ENCODE results near the gene SLC35F4.

SLC35F4 gene

DNA sequence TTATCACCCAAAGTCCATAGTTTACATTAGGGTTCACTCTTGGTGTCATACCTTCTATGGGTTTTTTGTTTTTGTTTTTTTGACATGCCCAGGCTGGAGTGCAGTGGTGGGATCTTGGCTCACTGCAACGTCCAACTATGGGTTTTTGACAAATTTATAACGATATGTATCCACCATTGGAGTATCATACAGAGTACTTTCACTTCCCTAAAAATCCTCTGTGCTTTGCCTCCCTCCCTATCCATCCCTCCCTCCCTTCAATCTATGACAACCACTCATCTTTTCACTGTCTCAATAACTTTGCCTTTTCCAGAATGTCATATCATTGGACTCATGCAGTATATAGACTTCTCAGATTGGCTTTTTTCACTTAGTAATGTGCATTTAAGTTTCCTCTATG lies 233.2 kb downstream of the SLC35F4 start:
- Histone ChIP-seq H3K4me1 (ENCODE audit: control insufficient read depth in 1 of 2, insufficient read depth in 1 of 2, low read depth in 1 of 2, low read length in 1 of 2) (no peaks in the 10 kb centered on the region), H3K27me3 (no peaks in the 10 kb centered on the region), H3K9me3 (no peaks in the 10 kb centered on the region), H3K4me3 (ENCODE audit: low read depth in 1 of 2, low read length in 1 of 2) (no peak overlapping the region), H3K27ac (no peak overlapping the region), H3K36me3 (no peaks in the 10 kb centered on the region)
- TF ChIP-seq, protein P1, sequence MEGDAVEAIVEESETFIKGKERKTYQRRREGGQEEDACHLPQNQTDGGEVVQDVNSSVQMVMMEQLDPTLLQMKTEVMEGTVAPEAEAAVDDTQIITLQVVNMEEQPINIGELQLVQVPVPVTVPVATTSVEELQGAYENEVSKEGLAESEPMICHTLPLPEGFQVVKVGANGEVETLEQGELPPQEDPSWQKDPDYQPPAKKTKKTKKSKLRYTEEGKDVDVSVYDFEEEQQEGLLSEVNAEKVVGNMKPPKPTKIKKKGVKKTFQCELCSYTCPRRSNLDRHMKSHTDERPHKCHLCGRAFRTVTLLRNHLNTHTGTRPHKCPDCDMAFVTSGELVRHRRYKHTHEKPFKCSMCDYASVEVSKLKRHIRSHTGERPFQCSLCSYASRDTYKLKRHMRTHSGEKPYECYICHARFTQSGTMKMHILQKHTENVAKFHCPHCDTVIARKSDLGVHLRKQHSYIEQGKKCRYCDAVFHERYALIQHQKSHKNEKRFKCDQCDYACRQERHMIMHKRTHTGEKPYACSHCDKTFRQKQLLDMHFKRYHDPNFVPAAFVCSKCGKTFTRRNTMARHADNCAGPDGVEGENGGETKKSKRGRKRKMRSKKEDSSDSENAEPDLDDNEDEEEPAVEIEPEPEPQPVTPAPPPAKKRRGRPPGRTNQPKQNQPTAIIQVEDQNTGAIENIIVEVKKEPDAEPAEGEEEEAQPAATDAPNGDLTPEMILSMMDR (IDR thresholded peaks at IDR 0.05): no peak

DNA sequence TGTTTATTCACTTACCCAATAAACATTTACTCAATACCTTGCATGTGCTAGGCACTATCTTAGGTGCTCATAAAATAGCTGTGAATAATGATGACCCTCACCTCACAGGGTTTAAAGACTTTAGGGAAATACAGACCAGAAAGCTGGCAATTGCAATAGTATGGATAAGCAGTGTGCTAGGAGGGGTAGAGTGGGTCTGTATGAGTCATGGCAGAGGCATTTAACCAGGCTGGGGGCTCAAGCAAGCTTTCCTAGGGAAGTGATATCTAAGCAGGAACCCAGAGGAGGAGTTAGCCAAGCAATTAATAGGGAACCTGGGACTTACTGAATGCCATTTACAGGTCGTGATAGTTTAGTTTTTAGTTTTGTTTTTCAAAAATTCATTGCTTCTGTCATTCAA lies 248.4 kb downstream of the SLC35F4 start:
- Histone ChIP-seq H3K4me3 (ENCODE audit: low read depth in 1 of 2, low read length in 1 of 2) (no peak overlapping the region), H3K27me3 (no peaks in the 10 kb centered on the region), H3K36me3 (no peaks in the 10 kb centered on the region), H3K9me3 (no peaks in the 10 kb centered on the region), H3K4me1 (ENCODE audit: control insufficient read depth in 1 of 2, insufficient read depth in 1 of 2, low read depth in 1 of 2, low read length in 1 of 2) (no peaks in the 10 kb centered on the region), H3K27ac (no peak overlapping the region)
- TF ChIP-seq, protein P1 (IDR thresholded peaks at IDR 0.05): no peak

DNA sequence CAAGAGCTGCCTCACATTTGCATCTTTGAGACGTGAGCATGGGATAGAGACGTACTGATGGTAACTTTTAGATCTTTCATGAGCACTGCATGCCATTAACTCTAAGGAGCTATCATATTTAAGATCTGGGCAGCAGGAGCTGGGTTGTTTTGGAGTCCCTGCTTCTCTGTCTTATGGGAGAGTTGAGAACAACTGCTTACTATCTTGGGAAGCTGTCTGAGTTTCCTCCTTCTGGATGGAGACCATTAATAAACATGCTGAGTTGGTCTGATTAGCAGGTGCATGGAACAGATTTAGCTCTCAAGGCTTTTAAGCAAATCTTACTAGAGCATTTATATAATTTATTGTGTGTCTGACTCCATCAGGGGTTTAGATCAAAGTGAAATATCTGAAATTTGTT lies 252.9 kb downstream of the SLC35F4 start:
- TF ChIP-seq, protein P1 (IDR thresholded peaks at IDR 0.05): no peak
- H3K36me3 ChIP-seq: no peaks in the 10 kb centered on the region
- no peaks in the 10 kb centered on the region for H3K9me3 ChIP-seq
- no peaks in the 10 kb centered on the region for H3K27me3 ChIP-seq
- no peak overlapping the region for H3K4me3 ChIP-seq (ENCODE audit: low read depth in 1 of 2, low read length in 1 of 2)
- no peaks in the 10 kb centered on the region for H3K4me1 ChIP-seq (ENCODE audit: control insufficient read depth in 1 of 2, insufficient read depth in 1 of 2, low read depth in 1 of 2, low read length in 1 of 2)
- no peak overlapping the region for H3K27ac ChIP-seq

DNA sequence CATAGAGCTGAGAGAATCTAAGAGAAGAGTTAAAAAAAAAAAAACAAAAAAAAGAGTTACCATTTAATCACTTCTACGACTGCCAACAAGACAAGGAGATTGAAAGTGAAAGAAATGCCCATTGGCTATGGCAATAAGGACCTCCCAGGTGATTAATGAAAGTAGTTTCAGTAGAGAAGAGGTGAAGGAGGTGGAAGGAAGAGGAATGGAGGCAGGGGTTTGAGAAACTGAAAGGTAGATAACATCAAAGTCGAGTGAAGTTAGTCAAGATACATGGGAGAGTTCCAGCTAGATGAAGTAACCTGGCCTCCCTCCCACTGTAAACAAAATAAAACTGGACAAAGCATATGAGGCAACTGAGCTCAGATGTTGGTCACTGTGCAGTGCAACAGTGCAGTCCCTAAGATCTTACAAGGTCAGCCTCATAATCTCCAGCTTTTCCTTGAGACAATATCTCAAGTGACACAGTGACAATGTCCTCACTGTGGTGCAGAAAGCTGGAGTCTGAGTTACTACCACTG lies 254.3 kb downstream of the SLC35F4 start:
- H3K27ac ChIP-seq: no peak overlapping the region
- TF ChIP-seq, protein P1 (IDR thresholded peaks at IDR 0.05): no peak
- H3K4me3 ChIP-seq (ENCODE audit: low read depth in 1 of 2, low read length in 1 of 2): no peak overlapping the region
- H3K36me3 ChIP-seq: no peaks in the 10 kb centered on the region
- H3K4me1 ChIP-seq (ENCODE audit: control insufficient read depth in 1 of 2, insufficient read depth in 1 of 2, low read depth in 1 of 2, low read length in 1 of 2): no peaks in the 10 kb centered on the region
- no peaks in the 10 kb centered on the region for H3K9me3 ChIP-seq
- H3K27me3 ChIP-seq: no peaks in the 10 kb centered on the region

DNA sequence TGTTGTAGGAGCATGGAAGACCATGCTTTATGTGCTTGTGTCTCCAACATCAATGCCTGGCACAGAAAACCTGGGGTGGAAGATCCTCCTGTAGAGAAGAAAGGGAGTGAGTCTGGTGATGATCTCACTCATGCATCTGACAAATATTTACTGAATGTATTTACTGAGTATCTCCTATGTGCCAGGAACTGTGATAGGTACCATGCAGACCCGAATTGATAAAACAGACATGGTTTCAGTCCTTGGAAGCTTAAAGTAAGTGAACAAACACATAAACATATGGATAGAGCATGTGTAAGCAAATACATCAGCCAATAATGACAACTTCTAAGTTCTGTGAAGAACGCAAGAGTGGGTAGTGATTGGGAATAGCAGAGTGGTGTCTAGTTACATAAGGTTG lies 255.3 kb downstream of the SLC35F4 start:
- H3K9me3 ChIP-seq: no peaks in the 10 kb centered on the region
- no peak overlapping the region for H3K4me3 ChIP-seq (ENCODE audit: low read depth in 1 of 2, low read length in 1 of 2)
- H3K4me1 ChIP-seq (ENCODE audit: control insufficient read depth in 1 of 2, insufficient read depth in 1 of 2, low read depth in 1 of 2, low read length in 1 of 2): no peaks in the 10 kb centered on the region
- H3K27ac ChIP-seq: no peak overlapping the region
- H3K27me3 ChIP-seq: no peaks in the 10 kb centered on the region
- no peaks in the 10 kb centered on the region for H3K36me3 ChIP-seq
- TF ChIP-seq, protein P1 (IDR thresholded peaks at IDR 0.05): no peak

Measured in neutrophil (primary cell).